Measurements from ENCODE around the gene CHIT1.

Gene CHIT1

GRCh38 chr1:203186446-203187303 is 42.8 kb downstream of the CHIT1 start, which contains the start of gene CHI3L1:
TSS of gene CHI3L1 (minus strand) at chr1:203186704. CDS start at chr1:203186623, 81 bp downstream.
- DNase-seq = peak; percentile 24

DNA sequence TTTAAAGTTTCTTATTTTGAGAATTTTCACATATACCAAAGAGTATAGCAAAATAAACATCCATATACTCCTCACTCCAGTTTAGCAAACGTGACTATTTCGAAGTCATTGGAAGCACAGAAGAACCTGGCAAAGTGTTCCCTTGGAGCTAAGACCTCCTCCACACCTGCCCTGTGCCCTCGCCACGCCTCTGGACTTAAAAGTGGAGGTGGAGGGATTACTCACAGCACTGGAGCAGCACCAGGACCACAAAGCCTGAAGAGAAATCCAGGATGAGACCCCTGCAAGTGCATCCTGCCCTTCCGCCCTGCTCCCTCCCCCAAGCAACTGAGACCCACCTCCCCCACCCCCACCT is 43.4 kb downstream of the CHIT1 start:
- DNase-seq = no peak

- no peak for DNase-seq
Measured at GRCh38 chr1:203185585-203185984, 43.9 kb downstream of the CHIT1 start.

- DNase-seq = no peak
Measured at GRCh38 chr1:203185061-203185461, 44.4 kb downstream of the CHIT1 start.

DNA sequence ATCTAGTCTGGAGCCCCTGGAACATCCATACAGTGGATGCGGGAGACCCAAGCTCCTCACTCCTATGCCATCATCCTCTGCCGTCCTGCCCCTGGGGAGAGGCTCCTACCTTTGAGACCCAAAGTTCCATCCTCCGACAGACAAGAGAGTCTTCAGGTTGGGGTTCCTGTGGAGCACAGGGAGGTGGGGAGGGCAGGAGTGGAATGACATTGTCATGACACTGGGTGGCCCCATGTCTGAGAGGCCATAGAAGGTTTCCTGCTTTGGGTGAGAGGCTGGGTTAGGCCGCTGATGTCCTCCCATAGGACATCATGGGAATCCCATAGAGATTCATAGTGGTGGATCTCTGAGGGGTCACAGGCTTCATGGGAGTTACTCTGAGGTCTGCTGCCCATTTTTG is 45.0 kb downstream of the CHIT1 start:
- DNase-seq = no peak

- no peak for DNase-seq
Measured at GRCh38 chr1:203183828-203184227, 45.6 kb downstream of the CHIT1 start.

- no peak for DNase-seq
Measured at GRCh38 chr1:203182387-203182953, 47.0 kb downstream of the CHIT1 start.

GRCh38 chr1:203181586-203182386 is 47.7 kb downstream of the CHIT1 start:
- DNase-seq = no peak

DNA sequence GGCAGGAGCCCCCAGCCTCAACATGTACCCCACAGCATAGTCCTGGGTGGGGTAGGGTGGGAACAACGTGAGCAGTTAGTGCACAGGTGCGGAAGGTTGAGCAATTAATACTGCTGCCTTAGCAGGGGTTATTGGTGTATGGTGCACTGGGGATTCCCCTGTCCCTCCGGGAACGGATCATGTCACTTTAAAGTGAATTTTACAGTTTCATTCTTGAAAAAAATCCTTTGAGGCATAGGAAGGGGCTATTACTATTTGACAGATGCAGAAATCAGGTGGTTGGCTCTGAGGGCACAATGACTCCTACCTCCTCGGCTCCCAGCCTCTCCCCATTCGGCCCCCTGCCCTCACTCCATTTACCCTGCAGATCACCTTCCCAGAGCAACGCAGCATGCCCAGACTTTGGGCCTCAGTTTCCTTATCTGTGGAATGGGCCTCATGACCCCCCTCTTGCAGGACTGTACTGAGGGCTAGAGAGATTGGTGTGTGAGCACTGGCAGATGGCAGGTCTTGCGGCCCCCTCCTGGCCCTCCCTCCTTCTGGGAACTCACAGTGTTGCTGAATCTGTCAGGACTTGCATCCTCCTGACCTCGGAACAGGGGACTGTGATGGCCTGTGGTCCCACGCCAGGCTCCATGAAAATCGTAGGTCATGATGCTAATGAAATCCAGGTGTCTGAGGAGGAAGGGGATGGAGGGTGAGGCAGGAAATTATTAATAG is 48.7 kb downstream of the CHIT1 start:
- DNase-seq = no peak

DNA sequence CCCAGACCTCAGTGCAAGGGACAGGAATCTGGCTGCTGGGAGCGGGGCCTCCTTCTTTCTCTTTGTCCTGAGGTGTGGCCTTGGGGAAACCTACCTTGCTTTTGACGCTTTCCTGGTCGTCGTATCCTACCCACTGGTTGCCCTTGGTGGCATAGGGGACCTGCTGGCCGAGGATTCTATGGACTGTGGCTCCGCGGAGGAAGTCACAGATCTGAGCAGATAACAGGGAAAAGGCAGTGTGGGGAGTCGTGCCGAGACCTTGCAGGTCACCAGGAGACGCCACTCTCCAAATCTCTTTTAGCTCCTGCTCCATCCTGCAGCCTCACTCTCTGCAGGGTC is 49.8 kb downstream of the CHIT1 start:
- DNase-seq = no peak

- DNase-seq = no peak
Measured at GRCh38 chr1:203178821-203179666, 50.4 kb downstream of the CHIT1 start.

DNA sequence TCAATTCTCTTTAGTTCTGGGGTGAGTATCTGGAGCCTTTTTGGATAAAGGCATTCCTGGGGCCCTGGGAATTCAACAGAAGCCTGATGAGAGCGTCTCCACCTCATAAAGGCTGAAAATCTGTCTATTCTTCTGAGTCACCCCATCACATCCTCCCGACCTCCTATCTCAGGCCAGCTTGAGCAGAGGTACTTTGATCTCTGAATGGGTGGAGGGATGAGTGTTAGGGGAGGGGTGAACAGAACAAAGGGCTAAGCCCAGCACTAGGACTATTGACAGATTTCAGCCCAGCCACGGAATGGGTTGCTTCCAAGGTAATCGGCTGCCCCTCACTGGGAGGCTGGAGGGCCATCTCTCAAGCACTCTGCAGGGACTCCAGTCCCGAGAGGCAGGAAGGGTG is 51.4 kb downstream of the CHIT1 start:
- no peak for DNase-seq

DNA sequence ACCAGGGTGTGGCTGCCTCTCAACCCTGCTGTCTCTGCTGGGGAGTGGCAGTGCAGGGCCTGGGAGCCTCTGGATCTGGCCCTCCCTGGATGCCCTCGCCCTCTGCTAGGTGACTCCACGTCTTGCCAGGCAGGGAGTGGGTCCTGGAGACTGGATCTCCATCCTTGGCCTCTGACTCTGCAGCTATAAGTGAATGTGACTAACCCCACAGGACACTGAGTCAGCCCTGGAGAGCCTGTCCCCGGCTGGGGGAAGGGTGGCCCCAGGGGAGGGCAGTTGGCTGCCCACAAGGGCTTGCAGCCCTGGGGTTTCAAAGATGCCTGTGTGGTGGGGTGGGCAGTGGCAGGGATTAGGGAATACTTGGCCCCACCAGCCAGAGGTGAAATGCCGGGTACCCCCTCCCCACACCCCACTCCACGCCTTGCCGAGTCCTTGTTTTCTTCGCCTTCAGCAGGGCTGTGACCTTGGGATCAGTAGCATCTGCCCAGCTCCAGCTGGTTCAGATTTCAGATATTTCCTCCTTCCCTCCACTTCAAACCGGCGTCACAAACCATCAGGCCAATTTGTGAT is 51.9 kb downstream of the CHIT1 start:
- no peak for DNase-seq

GRCh38 chr1:203177036-203177405 is 52.5 kb downstream of the CHIT1 start:
- no peak for DNase-seq

- no peak for DNase-seq
Measured at GRCh38 chr1:203176273-203177035, 53.0 kb downstream of the CHIT1 start.

- peak; percentile 18 for DNase-seq
Measured at GRCh38 chr1:203175827-203176241, 53.6 kb downstream of the CHIT1 start.

GRCh38 chr1:203175237-203175826 is 54.1 kb downstream of the CHIT1 start, which contains the start of gene MYBPH:
TSS of gene MYBPH (minus strand) at chr1:203175826. CDS start at chr1:203175755, 71 bp downstream.
- no peak for DNase-seq

- no peak for DNase-seq
Measured at GRCh38 chr1:203174324-203174985, 55.0 kb downstream of the CHIT1 start.

GRCh38 chr1:203173566-203173965 is 55.9 kb downstream of the CHIT1 start:
- no peak for DNase-seq

- DNase-seq = no peak
Measured at GRCh38 chr1:203173011-203173555, 56.4 kb downstream of the CHIT1 start.
